Right atrium auricular region (tissue), 2 donors: Measurements from ENCODE around the gene SMAD5. TPM values are rescaled to one million over a fixed set of nuclear protein-coding genes. Genes with fewer than 3 reads are reported as not detected.

Source experiments
- DNase-seq: peaks from one replicate; pipeline ENCODE4 v3.0.0-alpha.2; 2019; ENCODE audit warnings: low spot score
- H3K27ac ChIP-seq, 2 donors: fragments of 200-600 bp; sonication (generic); 1 replicate in 1 of 2; 2 replicates in 1 of 2; pipeline ENCODE4 v1.5.1; 2016 to 2019
- H3K27me3 ChIP-seq, 2 donors: fragments of 200-600 bp; sonication (generic); one replicate each; pipeline versions ENCODE4 v1.5.1 to v1.6.0; 2017 to 2019
- H3K36me3 ChIP-seq: fragments of 200-600 bp; sonication (generic); one replicate; pipeline ENCODE4 v1.5.1; 2016
- H3K4me1 ChIP-seq, 2 donors: fragments of 200-600 bp; sonication (generic); one replicate each; pipeline versions ENCODE4 v1.5.1 to v1.6.0; 2017 to 2019
- H3K4me3 ChIP-seq, 2 donors: fragments of 200-600 bp; sonication (generic); 1 replicate in 1 of 2; 2 replicates in 1 of 2; pipeline ENCODE4 v1.5.1; 2017 to 2019; ENCODE audit warnings: mild to moderate bottlenecking in 1 of 2, moderate library complexity in 1 of 2
- H3K9me3 ChIP-seq, 2 donors: fragments of 200-600 bp; sonication (generic); one replicate each; pipeline ENCODE4 v1.5.1; 2019
- CTCF ChIP-seq, 2 donors: fragments of 200-600 bp; sonication (generic); IDR thresholded peaks; one replicate each; pipeline ENCODE4 v1.5.1; 2019; ENCODE audit warnings: antibody characterized with exemption in 2 of 2
- total RNA-seq, 2 donors: library from RNA; depleted of rRNA; stranded (reverse); fragments of >200 nt; gene quantifications; one replicate each; pipeline ENCODE4 v1.1.0, GENCODE V29; 2016

Gene SMAD5
- total RNA-seq, 2 donors from 2014 or later = 25.0 to 26.7 TPM

GRCh38 chr5:136228136-136228757 is 95.6 kb downstream of the SMAD5 start:
- TF ChIP-seq CTCF (IDR thresholded peaks at IDR 0.05) = no peak
- no peak overlapping the region for H3K4me3 ChIP-seq
- H3K27ac ChIP-seq = no peak overlapping the region
- no peak for DNase-seq
- H3K27me3 ChIP-seq = no peaks in the 10 kb centered on the region
- no peaks in the 10 kb centered on the region for H3K36me3 ChIP-seq
- no peaks in the 10 kb centered on the region for H3K4me1 ChIP-seq
- no peaks in the 10 kb centered on the region for H3K9me3 ChIP-seq

- Histone ChIP-seq H3K27ac (no peak overlapping the region), H3K9me3 (no peaks in the 10 kb centered on the region), H3K4me3 (no peak overlapping the region), H3K27me3 (no peaks in the 10 kb centered on the region), H3K4me1 (no peaks in the 10 kb centered on the region), H3K36me3 (no peaks in the 10 kb centered on the region)
- no peak for TF ChIP-seq CTCF (IDR thresholded peaks at IDR 0.05)
- no peak for DNase-seq
Observed at GRCh38 chr5:136230176-136230575, 97.5 kb downstream of the SMAD5 start.

- no peak for TF ChIP-seq CTCF (IDR thresholded peaks at IDR 0.05)
- no peaks in the 10 kb centered on the region for H3K36me3 ChIP-seq
- no peak overlapping the region for H3K27ac ChIP-seq
- H3K27me3 ChIP-seq = no peaks in the 10 kb centered on the region
- no peak for DNase-seq
- no peaks in the 10 kb centered on the region for H3K4me1 ChIP-seq
- H3K4me3 ChIP-seq = no peak overlapping the region
- H3K9me3 ChIP-seq = no peaks in the 10 kb centered on the region
Observed at GRCh38 chr5:136232316-136232715, 99.7 kb downstream of the SMAD5 start.

Other genes starting within 250 kb of the SMAD5 start
- gene IL9, start 237.0 kb upstream of the SMAD5 start, total RNA-seq = not detected
- gene LECT2, start 177.9 kb upstream of the SMAD5 start, total RNA-seq = not detected
- 10 to 100 TPM; 30.4 to 65.0 TPM for gene TGFBI, start 103.9 kb upstream of the SMAD5 start, total RNA-seq
- not detected for gene SMIM32, start 60.3 kb downstream of the SMAD5 start, total RNA-seq
- not detected for gene TRPC7, start 232.7 kb downstream of the SMAD5 start, total RNA-seq